Body of pancreas (tissue), 4 donors: ENCODE results near the gene WDR46. TPM values are rescaled to one million over a fixed set of nuclear protein-coding genes. Genes with fewer than 3 reads are reported as not detected.
"Not testable (repeated sequence)": the region's sequence is repeated elsewhere in the genome, so short reads cannot be mapped to it uniquely, and the experiment has no call there.

Source experiments
- ATAC-seq: fragments of 150-250 bp; one replicate; pipeline ENCODE4 v1.9.1; 2016
- DNase-seq, 4 donors: peaks; one replicate each; pipeline ENCODE4 v3.0.0-alpha.2; 2019
- H3K27ac ChIP-seq, 4 donors: fragments of 200-600 bp; sonication (generic); 1 replicate in 3 of 4; 2 replicates in 1 of 4; pipeline versions ENCODE4 v1.5.1 to v1.6.1; 2016 to 2019; ENCODE audit warnings: mild to moderate bottlenecking in 1 of 4, mixed read lengths in 1 of 4, moderate library complexity in 1 of 4
- H3K27me3 ChIP-seq, 2 donors: fragments of 200-600 bp; sonication (generic); one replicate each; pipeline ENCODE4 v1.6.0; 2016; ENCODE audit warnings: mild to moderate bottlenecking in 1 of 2
- H3K36me3 ChIP-seq, 2 donors: fragments of 200-600 bp; sonication (generic); replicated peaks in 1 of 2; 2 replicates each; pipeline ENCODE4 v1.5.1; 2016; ENCODE audit warnings: low read depth in 2 of 2; ENCODE audit not compliant: insufficient read depth in 1 of 2
- H3K4me1 ChIP-seq: fragments of 200-600 bp; sonication (generic); one replicate; pipeline ENCODE4 v1.6.0; 2016
- H3K4me3 ChIP-seq, 2 donors: fragments of 200-600 bp; sonication (generic); 1 replicate in 1 of 2; 2 replicates in 1 of 2; pipeline ENCODE4 v1.5.1; 2016 to 2019
- H3K9me3 ChIP-seq, 3 donors: fragments of 200-600 bp; sonication (generic); 1 replicate in 2 of 3; 2 replicates in 1 of 3; pipeline ENCODE4 v1.5.1; 2016
- CTCF ChIP-seq, 7 experiments: fragments of 450-650 bp in 4 of 7; fragments of 200-600 bp in 3 of 7; sonication (generic) in 3 of 7; IDR thresholded peaks; one replicate each; pipeline ENCODE4 v1.5.1; 2016 to 2019; ENCODE audit warnings: antibody characterized with exemption in 7 of 7
- POLR2A ChIP-seq, 3 donors: fragments of 450-650 bp; IDR thresholded peaks; one replicate each; pipeline ENCODE4 v1.6.1; 2016; ENCODE audit warnings: antibody characterized with exemption in 3 of 3, mild to moderate bottlenecking in 2 of 3
- whole genome bisulfite sequencing, 2 donors: methylation state at CpG; one replicate each; pipeline ENCODE4 v1.1.5; 2017; 5-methylcytosine and 5-hydroxymethylcytosine counted together
- intact Hi-C: fragments of 100-400 bp; cut with DNase I; formaldehyde crosslinking; loops from one replicate; pipeline ENCODE4 v1.15.1; 2023
- total RNA-seq, 2 donors: library from RNA; depleted of rRNA; stranded (reverse); fragments of >200 nt; gene quantifications; one replicate each; pipeline ENCODE4 v1.1.0, GENCODE V29; 2016

WDR46 gene
- total RNA-seq, 2 donors from 2014 or later, result 27.8 to 43.2 TPM

- 2% methylated on average over 7 of the region's 7 CpGs for WGBS, 2 donors
- DNase-seq (no peak), ATAC-seq (no peak)
- H3K27ac ChIP-seq, result peak overlapping the region; percentile 79 to 95 (median 87)
- peak overlapping the region; percentile 24 to 76 for H3K4me3 ChIP-seq
- no peaks in the 10 kb centered on the region for H3K9me3 ChIP-seq
- H3K27me3 ChIP-seq, result no peaks in the 10 kb centered on the region
- peaks cover 0 to 34% of the 10 kb centered on the region in 2 donors for H3K36me3 ChIP-seq
- H3K4me1 ChIP-seq, result peaks cover 51% of the 10 kb centered on the region
- TF ChIP-seq CTCF (IDR thresholded peaks at IDR 0.05) (no peak), POLR2A (IDR thresholded peaks at IDR 0.05) (no peak)
- intact Hi-C loops, result no loop called here
Measured at GRCh38 chr6:33271117-33271467, 17.9 kb downstream of the WDR46 start.

- Histone ChIP-seq H3K27me3 (no peaks in the 10 kb centered on the region), H3K36me3 (peaks cover 0 to 24% of the 10 kb centered on the region in 2 donors), H3K9me3 (no peaks in the 10 kb centered on the region), H3K4me1 (no peaks in the 10 kb centered on the region), H3K27ac (no peak overlapping the region), H3K4me3 (no peak overlapping the region)
- DNase-seq (no peak), ATAC-seq (no peak)
- TF ChIP-seq CTCF (IDR thresholded peaks at IDR 0.05) (no peak), POLR2A (IDR thresholded peaks at IDR 0.05) (no peak)
- intact Hi-C loops, result no loop called here
- 87 to 88% methylated on average over 5 to 7 of the region's 7 CpGs for WGBS, 2 donors
Measured at GRCh38 chr6:33264015-33264414, 25.0 kb downstream of the WDR46 start.

- peaks cover 0 to 15% of the 10 kb centered on the region in 2 donors for H3K36me3 ChIP-seq
- DNase-seq, H3K27me3 ChIP-seq, H3K9me3 ChIP-seq, intact Hi-C loops, ATAC-seq, H3K4me3 ChIP-seq, H3K27ac ChIP-seq, H3K4me1 ChIP-seq: not testable (repeated sequence)
- WGBS, 2 donors, result 92 to 95% methylated on average over 3 of the region's 3 CpGs
Measured at GRCh38 chr6:33262490-33262889, 26.5 kb downstream of the WDR46 start.

GRCh38 chr6:33259032-33259431 is 30.0 kb downstream of the WDR46 start:
- DNase-seq (no peak), ATAC-seq (no peak)
- H3K9me3 ChIP-seq, result no peaks in the 10 kb centered on the region
- no peak overlapping the region for H3K4me3 ChIP-seq
- H3K27ac ChIP-seq, result no peak overlapping the region
- H3K27me3 ChIP-seq, result no peaks in the 10 kb centered on the region
- 45 to 58% methylated on average over 3 to 5 of the region's 5 CpGs for WGBS, 2 donors
- intact Hi-C loops, result no loop called here
- no peaks in the 10 kb centered on the region for H3K4me1 ChIP-seq
- H3K36me3 ChIP-seq, result peaks cover 0 to 6% of the 10 kb centered on the region in 2 donors
- TF ChIP-seq CTCF (IDR thresholded peaks at IDR 0.05), result no peak
- no peak for TF ChIP-seq POLR2A (IDR thresholded peaks at IDR 0.05)

GRCh38 chr6:33254591-33254990 is 34.4 kb downstream of the WDR46 start:
- TF ChIP-seq CTCF (IDR thresholded peaks at IDR 0.05) (no peak), POLR2A (IDR thresholded peaks at IDR 0.05) (no peak)
- no peaks in the 10 kb centered on the region for H3K9me3 ChIP-seq
- 89 to 93% methylated on average over 4 of the region's 4 CpGs for WGBS, 2 donors
- intact Hi-C loops, result no loop called here
- no peak overlapping the region for H3K4me3 ChIP-seq
- H3K36me3 ChIP-seq, result peaks cover 0 to 4% of the 10 kb centered on the region in 2 donors
- peaks cover 12% of the 10 kb centered on the region for H3K4me1 ChIP-seq
- DNase-seq (no peak), ATAC-seq (no peak)
- no peaks in the 10 kb centered on the region for H3K27me3 ChIP-seq
- no peak overlapping the region for H3K27ac ChIP-seq
